GM23338 (cell line): ENCODE data around the gene DYRK1A.

ENCODE experiments used
- CREB1 ChIP-seq: fragments of 250-450 bp; sonication (Bioruptor Pico); IDR thresholded peaks from 2 replicates; pipeline ENCODE4 v1.5.0; 2020; ENCODE audit warnings: low read depth, mild to moderate bottlenecking, moderate library complexity
- CTCF ChIP-seq, 2 experiments: fragments of 200-600 bp in 1 of 2; sonication (generic) in 1 of 2; conservative IDR thresholded peaks; 2 replicates each; pipeline versions ENCODE4 v1.5.1 to v1.6.1; 2016 to 2017; ENCODE audit warnings: antibody characterized with exemption in 2 of 2, low read depth in 2 of 2, mild to moderate bottlenecking in 2 of 2, moderate library complexity in 1 of 2
- EZH2 ChIP-seq: fragments of 200-600 bp; sonication (generic); IDR thresholded peaks from one replicate; pipeline ENCODE4 v1.8.0; 2017; ENCODE audit warnings: antibody characterized with exemption, mild to moderate bottlenecking, low read depth; ENCODE audit not compliant: unreplicated experiment
- EZH2phosphoT487 ChIP-seq: fragments of 200-600 bp; sonication (generic); IDR thresholded peaks from one replicate; pipeline ENCODE4 v1.8.1; 2018; ENCODE audit warnings: antibody characterized with exemption; ENCODE audit not compliant: unreplicated experiment
- NANOG ChIP-seq: IDR thresholded peaks from 2 replicates; pipeline ENCODE4 v1.6.1; 2016; ENCODE audit warnings: antibody characterized with exemption, borderline replicate concordance
- POLR2AphosphoS5 ChIP-seq: IDR thresholded peaks from 2 replicates; pipeline ENCODE4 v1.6.1; 2016; ENCODE audit warnings: antibody characterized with exemption, low read depth
- REST ChIP-seq: IDR thresholded peaks from one replicate; pipeline ENCODE4 v1.6.1; 2018; ENCODE audit warnings: antibody characterized with exemption; ENCODE audit not compliant: unreplicated experiment

GRCh38 chr21:37552496-37553029 is 186.0 kb downstream of the DYRK1A start:
- TF ChIP-seq EZH2 (no peak), CTCF (conservative IDR thresholded peaks at IDR 0.05; ENCODE audit: low read depth in 2 of 2) (no peak), EZH2phosphoT487 (no peak), POLR2AphosphoS5 (no peak), REST (no peak), NANOG (no peak), CREB1 (CRISPR knock-in tag) (no peak)
